Gastroesophageal sphincter (tissue), 4 donors: ENCODE data around the gene ITGA7. TPM values are rescaled to one million over a fixed set of nuclear protein-coding genes. Genes with fewer than 3 reads are reported as not detected.
A peak's percentile ranks its signal among the peaks of the same experiment; 100 is the strongest.

Source experiments
- ATAC-seq: fragments of 150-250 bp; one replicate; pipeline ENCODE4 v1.9.1; 2016; ENCODE audit warnings: mild to moderate bottlenecking, moderate library complexity
- H3K27ac ChIP-seq, 4 donors: fragments of 200-600 bp; sonication (generic) in 3 of 4; 1 replicate in 3 of 4; 2 replicates in 1 of 4; pipeline ENCODE4 v1.5.1; 2016 to 2019
- H3K27me3 ChIP-seq: fragments of 200-600 bp; sonication (generic); one replicate; pipeline ENCODE4 v1.5.1; 2019
- H3K36me3 ChIP-seq, 2 donors: fragments of 200-600 bp; sonication (generic); one replicate each; pipeline ENCODE4 v1.5.1; 2019; ENCODE audit warnings: control low read depth in 1 of 2
- H3K4me1 ChIP-seq, 3 donors: fragments of 200-600 bp; sonication (generic); 1 replicate in 2 of 3; 2 replicates in 1 of 3; pipeline ENCODE4 v1.5.1; 2016 to 2019; ENCODE audit warnings: control low read depth in 2 of 3
- H3K4me3 ChIP-seq, 2 donors: fragments of 200-600 bp; sonication (generic); one replicate each; pipeline ENCODE4 v1.5.1; 2019; ENCODE audit warnings: mild to moderate bottlenecking in 1 of 2, moderate library complexity in 1 of 2
- H3K9me3 ChIP-seq, 3 donors: fragments of 200-600 bp; sonication (generic); one replicate each; pipeline ENCODE4 v1.5.1; 2017 to 2019; ENCODE audit warnings: control low read depth in 2 of 3
- EP300 ChIP-seq: sonication (generic); formaldehyde crosslinking; IDR thresholded peaks from one replicate; pipeline ENCODE4 v1.6.1; 2017; ENCODE audit warnings: antibody characterized with exemption, mild to moderate bottlenecking
- POLR2A ChIP-seq, 2 donors: fragments of 450-650 bp; IDR thresholded peaks; one replicate each; pipeline ENCODE4 v1.6.1; 2017; ENCODE audit warnings: antibody characterized with exemption in 2 of 2, mild to moderate bottlenecking in 2 of 2, moderate library complexity in 1 of 2
- POLR2AphosphoS5 ChIP-seq: sonication (generic); formaldehyde crosslinking; IDR thresholded peaks from one replicate; pipeline ENCODE4 v1.6.1; 2017; ENCODE audit warnings: antibody characterized with exemption
- WGBS, 2 donors: methylation state at CpG; one replicate each; pipeline ENCODE4 v1.1.5; 2018; ENCODE audit warnings: low coverage in 1 of 2; 5-methylcytosine and 5-hydroxymethylcytosine counted together
- total RNA-seq, 4 donors: library from RNA; depleted of rRNA; stranded (reverse); fragments of >200 nt; gene quantifications; one replicate each; pipeline ENCODE4 v1.1.0, GENCODE V29; 2016
- TF ChIP-seq, protein P1 (sequence below), 4 experiments: fragments of 200-600 bp in 2 of 4; fragments of 450-650 bp in 2 of 4; sonication (generic) in 1 of 4; IDR thresholded peaks; one replicate each; pipeline ENCODE4 v1.5.1; 2017 to 2019; ENCODE audit warnings: antibody characterized with exemption in 4 of 4, mild to moderate bottlenecking in 2 of 4, moderate library complexity in 2 of 4

Gene ITGA7
- total RNA-seq, 4 donors from 2014 or later: 143 to 260 (median 182) TPM

GRCh38 chr12:55666508-55666907, 41.2 kb downstream of the ITGA7 start:
- H3K36me3 ChIP-seq: no peaks in the 10 kb centered on the region
- 78% methylated on average over 7 of the region's 7 CpGs; no CpG with 5 or more reads in 1 of the 2 donors for WGBS, 2 donors
- no peak overlapping the region for H3K27ac ChIP-seq
- no peak overlapping the region for H3K4me3 ChIP-seq
- TF ChIP-seq, protein P1, sequence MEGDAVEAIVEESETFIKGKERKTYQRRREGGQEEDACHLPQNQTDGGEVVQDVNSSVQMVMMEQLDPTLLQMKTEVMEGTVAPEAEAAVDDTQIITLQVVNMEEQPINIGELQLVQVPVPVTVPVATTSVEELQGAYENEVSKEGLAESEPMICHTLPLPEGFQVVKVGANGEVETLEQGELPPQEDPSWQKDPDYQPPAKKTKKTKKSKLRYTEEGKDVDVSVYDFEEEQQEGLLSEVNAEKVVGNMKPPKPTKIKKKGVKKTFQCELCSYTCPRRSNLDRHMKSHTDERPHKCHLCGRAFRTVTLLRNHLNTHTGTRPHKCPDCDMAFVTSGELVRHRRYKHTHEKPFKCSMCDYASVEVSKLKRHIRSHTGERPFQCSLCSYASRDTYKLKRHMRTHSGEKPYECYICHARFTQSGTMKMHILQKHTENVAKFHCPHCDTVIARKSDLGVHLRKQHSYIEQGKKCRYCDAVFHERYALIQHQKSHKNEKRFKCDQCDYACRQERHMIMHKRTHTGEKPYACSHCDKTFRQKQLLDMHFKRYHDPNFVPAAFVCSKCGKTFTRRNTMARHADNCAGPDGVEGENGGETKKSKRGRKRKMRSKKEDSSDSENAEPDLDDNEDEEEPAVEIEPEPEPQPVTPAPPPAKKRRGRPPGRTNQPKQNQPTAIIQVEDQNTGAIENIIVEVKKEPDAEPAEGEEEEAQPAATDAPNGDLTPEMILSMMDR (IDR thresholded peaks at IDR 0.05): no peak
- TF ChIP-seq EP300: no peak
- ATAC-seq: no peak
- H3K4me1 ChIP-seq: no peaks in the 10 kb centered on the region
- no peaks in the 10 kb centered on the region for H3K27me3 ChIP-seq
- H3K9me3 ChIP-seq: no peaks in the 10 kb centered on the region

DNA sequence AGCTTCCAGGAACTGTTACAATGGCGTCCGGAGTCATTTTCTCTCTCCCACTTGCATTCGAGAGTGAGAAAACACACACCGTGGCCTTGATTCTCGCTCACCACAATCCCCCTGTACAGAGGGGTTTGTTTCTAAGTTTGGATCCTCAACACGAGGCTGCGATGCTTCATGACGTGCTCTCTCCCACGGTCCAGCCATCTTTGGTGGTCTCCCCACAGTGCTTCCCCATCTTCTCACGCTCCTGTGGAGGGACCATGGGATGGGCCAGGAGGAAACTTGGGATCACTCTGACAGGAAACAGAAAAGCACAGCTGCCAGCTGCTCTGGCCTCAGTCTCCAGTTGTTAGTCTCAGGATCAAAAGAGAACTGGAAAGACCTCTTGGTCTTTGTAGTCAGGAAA, 42.9 kb downstream of the ITGA7 start:
- 90 to 94% methylated on average over 3 to 7 of the region's 10 CpGs for WGBS, 2 donors
- TF ChIP-seq POLR2AphosphoS5: no peak
- TF ChIP-seq, protein P1 (IDR thresholded peaks at IDR 0.05): no peak
- TF ChIP-seq EP300: no peak
- TF ChIP-seq POLR2A (IDR thresholded peaks at IDR 0.05): no peak
- Histone ChIP-seq H3K9me3 (no peaks in the 10 kb centered on the region), H3K27ac (no peak overlapping the region), H3K4me3 (no peak overlapping the region), H3K27me3 (no peaks in the 10 kb centered on the region), H3K36me3 (no peaks in the 10 kb centered on the region), H3K4me1 (peaks cover 0 to under 1% (median 0%) of the 10 kb centered on the region in 3 donors)
- no peak for ATAC-seq

DNA sequence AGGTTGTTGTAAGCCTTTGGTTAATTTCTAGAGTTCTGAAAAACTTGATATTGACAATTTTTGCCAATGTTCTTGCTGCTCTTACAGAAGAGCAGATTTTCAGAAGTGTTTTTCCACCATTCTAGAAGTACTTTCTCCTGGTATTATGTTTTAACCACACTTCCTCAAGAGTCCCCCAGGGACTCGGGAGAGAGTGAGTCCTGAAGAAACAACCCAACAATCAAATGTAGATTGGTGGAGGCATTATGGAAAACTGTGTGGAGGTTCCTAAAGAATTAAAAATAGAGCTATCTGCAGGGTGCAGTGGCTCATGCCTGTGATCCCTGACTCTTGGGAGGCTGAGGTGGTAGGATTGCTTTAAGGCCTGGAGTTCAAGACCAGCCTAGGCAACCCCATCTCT, 44.3 kb downstream of the ITGA7 start:
- 71% methylated on average over 1 of the region's 1 CpG; no CpG with 5 or more reads in 1 of the 2 donors for WGBS, 2 donors
- no peaks in the 10 kb centered on the region for H3K36me3 ChIP-seq
- H3K27me3 ChIP-seq: no peaks in the 10 kb centered on the region
- no peaks in the 10 kb centered on the region for H3K9me3 ChIP-seq
- no peak for ATAC-seq
- no peak overlapping the region for H3K4me3 ChIP-seq
- TF ChIP-seq EP300: no peak
- TF ChIP-seq POLR2AphosphoS5: no peak
- TF ChIP-seq POLR2A (IDR thresholded peaks at IDR 0.05): no peak
- TF ChIP-seq, protein P1 (IDR thresholded peaks at IDR 0.05): no peak
- H3K4me1 ChIP-seq: peaks cover 0 to 12% (median 0%) of the 10 kb centered on the region in 3 donors
- no peak overlapping the region for H3K27ac ChIP-seq

- Histone ChIP-seq H3K27ac (peak overlapping the region; percentile 39 to 83 (median 71)), H3K36me3 (no peaks in the 10 kb centered on the region), H3K9me3 (no peaks in the 10 kb centered on the region), H3K4me1 (peaks cover 0 to 12% (median 0%) of the 10 kb centered on the region in 3 donors), H3K27me3 (no peaks in the 10 kb centered on the region), H3K4me3 (no peak overlapping the region)
- 35 to 53% methylated on average over 3 to 5 of the region's 9 CpGs for WGBS, 2 donors
- ATAC-seq: peak; percentile 64
- TF ChIP-seq POLR2AphosphoS5 (peak; percentile 69), POLR2A (IDR thresholded peaks at IDR 0.05) (no peak), EP300 (peak; percentile 39)
- TF ChIP-seq, protein P1 (IDR thresholded peaks at IDR 0.05): peak in 2 of 4 experiments; percentile 18 to 48
Measured at GRCh38 chr12:55659486-55660385, 48.0 kb downstream of the ITGA7 start.
